Measurements from ENCODE around the gene HOXC11.

DNA sequence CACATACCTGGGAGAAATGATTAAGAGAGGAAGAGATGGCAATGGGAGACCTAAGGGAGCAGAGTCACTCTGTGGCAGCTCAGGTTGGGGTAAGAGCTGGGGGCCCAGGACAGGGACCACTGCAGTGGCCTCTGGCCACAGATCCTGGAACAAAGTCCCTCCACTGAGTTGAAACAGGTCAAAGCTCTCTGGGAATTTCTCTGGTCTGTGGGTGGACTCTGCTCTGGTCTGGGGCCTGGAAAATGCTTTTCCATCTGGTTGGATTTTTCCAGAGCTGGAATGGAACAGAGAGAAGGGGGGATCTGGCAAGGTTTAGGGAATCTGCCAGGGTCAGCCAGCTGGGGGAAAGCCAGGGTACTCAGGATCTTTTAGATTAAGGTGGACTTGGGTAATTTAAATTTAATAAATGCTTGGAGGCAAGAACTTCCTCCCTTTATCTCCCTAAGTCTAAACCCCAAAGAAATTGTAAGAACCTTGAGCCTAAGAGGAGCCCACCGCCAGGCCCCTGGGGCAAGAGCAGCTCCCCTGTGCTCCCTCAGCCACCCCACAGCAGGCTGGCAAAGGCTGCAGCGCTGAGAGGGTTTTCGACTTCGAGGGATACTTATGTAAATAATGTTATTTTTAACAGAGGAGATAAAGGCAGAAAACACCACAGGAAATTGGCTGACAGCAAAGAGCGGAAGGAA is 15.8 kb downstream of the HOXC11 start:
- TF ChIP-seq CTCF (IDR thresholded peaks at IDR 0.05) (no peak), ZFX (IDR thresholded peaks at IDR 0.05; ENCODE audit: borderline replicate concordance) (no peak)
